ENCODE measurements around the gene PIAS3. TPM values are rescaled to one million over a fixed set of nuclear protein-coding genes. Genes with fewer than 3 reads are reported as not detected.
"Not testable (repeated sequence)": the region's sequence is repeated elsewhere in the genome, so short reads cannot be mapped to it uniquely, and the experiment has no call there.

Gene PIAS3
- total RNA-seq, 1 experiment from 2014 or later: 19.7 TPM

DNA sequence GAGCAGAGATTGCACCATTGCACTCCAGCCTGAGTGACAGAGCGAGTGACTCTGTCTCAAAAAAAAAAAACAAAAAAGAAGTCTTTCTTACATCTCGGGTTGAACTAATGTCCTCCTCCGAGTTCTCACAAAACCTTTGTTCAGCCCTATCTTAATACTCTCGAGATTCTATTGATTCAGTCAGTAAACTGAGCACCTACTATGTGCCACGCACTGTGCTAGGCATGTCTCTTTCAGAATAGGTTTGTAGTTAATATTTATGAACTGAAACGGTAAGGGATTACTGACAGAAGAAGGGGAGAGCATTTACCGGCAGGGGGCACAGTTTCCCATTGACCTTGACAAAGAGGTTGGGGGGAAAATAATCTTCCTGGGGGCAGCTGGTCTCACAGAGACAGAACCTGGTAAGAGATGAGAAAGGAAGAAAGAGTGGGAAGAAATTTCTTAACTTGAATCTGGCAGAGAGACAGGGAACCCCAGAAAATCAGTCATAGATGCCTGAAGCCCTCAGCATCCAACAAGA is 3.4 kb downstream of the PIAS3 start:
- Histone ChIP-seq H3K4me3 (no peak overlapping the region), H3K27ac (no peak overlapping the region), H3K4me1 (0 out of 2 replicates have a peak, but pooled peaks cover 5% of the 10 kb centered on the region), H3K27me3 (no peaks in the 10 kb centered on the region), H3K36me3 (peaks cover 31% of the 10 kb centered on the region), H3K9me3 (replicated peaks) (no peaks in the 10 kb centered on the region)
- no peak for DNase-seq

DNA sequence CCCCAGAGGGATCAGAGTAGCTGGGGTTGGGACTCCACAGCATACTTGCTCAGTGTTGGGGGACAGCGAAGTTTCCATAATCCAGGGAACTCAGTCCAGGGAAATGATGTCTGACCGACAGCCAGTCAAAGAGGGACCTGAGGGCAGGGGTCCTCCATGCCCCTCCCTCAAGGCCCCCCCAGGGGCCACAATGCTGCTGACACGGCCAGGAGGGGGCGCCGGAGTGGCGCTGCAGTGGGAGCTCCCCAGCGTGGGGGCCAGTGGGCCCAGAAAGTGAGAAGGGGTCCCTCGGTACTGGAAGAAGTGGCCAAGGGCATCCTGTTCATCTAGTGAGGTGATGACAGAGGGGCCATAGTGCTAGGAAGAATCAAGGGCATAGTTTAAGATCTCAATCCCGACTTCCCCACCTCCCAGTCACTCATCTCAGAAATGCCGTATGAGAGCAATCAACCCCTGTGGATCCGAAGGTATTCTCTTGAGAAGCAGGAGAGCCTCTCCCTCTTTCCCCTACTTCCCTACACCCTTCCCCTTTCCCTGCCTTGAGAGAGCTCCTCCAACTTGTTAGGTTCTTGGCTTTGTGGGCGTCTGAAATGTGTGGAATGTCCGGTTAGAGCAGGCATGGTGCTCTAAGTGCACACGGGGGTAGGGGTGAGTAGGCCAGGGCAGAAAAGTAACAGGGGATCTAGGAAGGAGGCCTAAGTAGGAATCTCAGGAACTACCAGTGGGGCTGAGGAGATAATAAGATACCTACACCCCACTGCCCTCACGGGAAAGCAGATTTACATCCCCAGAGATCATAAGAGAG is 9.3 kb downstream of the PIAS3 start:
- H3K9me3 ChIP-seq (replicated peaks): no peaks in the 10 kb centered on the region
- H3K27ac ChIP-seq: no peak overlapping the region
- peaks cover 4% of the 10 kb centered on the region; the same call in 1 of the 2 replicates for H3K4me1 ChIP-seq
- no peak for DNase-seq
- H3K27me3 ChIP-seq: no peaks in the 10 kb centered on the region
- no peak overlapping the region for H3K4me3 ChIP-seq
- H3K36me3 ChIP-seq: peaks cover 35% of the 10 kb centered on the region

DNA sequence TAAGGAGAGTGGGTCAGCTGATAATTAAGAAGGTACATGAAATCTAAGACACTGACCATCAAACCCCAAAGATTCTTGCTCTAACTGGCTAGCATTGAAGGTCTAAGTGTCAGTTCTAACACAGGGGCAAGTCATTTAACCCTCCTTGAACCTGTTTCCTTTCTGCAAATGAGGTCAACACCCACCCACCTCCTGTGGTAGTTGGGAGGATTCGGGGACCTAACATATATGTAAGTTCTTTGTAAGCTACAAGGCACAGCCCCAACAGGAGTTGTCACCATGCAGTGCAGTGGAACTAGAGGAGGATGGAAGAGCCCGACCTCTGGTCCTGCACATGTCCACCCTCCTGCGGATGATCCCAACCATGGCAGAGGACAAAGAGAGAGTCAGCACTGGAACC is 11.1 kb downstream of the PIAS3 start:
- Histone ChIP-seq H3K27ac (no peak overlapping the region), H3K9me3 (replicated peaks) (no peaks in the 10 kb centered on the region), H3K4me3 (no peak overlapping the region), H3K4me1 (peaks cover 4% of the 10 kb centered on the region; the same call in 1 of the 2 replicates), H3K36me3 (peaks cover 34% of the 10 kb centered on the region), H3K27me3 (no peaks in the 10 kb centered on the region)
- DNase-seq: no peak

DNA sequence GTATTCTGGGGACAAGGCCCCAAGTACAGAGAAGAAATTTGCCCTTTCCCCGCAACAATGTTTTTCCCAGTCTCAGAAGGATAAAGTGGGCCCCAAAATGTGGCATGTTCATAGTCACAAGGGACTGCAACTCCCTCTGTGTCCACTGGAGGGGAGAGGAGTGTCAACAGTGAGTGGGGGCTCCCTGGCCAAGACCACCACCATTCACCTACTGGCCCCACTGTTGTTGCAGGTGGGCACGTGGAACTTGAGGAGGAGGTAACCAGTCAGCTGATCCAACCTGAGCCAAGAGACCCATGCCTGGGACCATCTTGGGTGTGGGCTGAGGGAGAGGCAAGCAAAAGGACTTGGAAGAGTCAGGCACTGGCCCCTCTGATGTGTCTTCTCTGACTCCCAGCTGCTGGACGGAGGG is 12.7 kb downstream of the PIAS3 start:
- Histone ChIP-seq H3K36me3 (peaks cover 27% of the 10 kb centered on the region), H3K4me3 (peak overlapping the region; percentile 74), H3K27ac (peak overlapping the region; percentile 69), H3K9me3 (replicated peaks) (no peaks in the 10 kb centered on the region), H3K27me3 (no peaks in the 10 kb centered on the region), H3K4me1 (peaks cover 4% of the 10 kb centered on the region; the same call in 1 of the 2 replicates)
- peak; percentile 46 to 72 for DNase-seq

DNA sequence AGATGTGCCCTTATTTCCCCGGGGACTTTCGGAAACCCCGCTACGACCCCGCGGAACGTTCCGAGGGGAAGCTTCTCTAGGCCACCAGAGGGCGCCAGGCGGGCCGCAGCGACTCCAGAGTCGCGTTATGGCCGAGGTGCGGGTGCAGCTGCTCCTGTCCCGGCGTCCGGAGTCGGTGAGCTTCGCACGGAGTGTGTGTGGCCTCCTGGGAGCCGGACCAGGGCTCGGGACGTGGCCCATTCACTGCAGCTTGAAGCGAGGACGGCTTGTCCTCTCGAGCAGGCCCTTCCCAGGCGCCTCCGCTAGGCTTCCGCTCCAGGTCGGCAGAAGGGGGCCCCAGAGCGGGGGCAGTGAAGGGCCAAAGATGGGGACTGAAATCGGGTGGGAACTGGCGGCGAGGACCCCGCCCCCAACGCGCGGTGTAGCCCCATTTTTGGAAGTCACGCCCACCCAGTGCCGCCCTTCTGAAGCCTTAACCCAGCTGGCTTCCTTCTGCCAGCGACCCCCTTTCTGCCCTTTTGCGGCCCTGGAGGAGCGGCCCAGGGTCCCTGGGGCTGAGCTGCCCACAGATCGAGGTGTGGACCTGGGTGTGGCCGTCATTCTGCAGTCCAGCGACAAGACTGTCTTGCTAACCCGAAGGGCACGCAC is 13.2 kb downstream of the PIAS3 start, which contains the start of gene NUDT17:
Gene NUDT17 (plus strand): TSS at position 117 of the 648 bp plus-strand sequence. CDS start 11 bp downstream, at position 128.
- peak; percentile 88 to 90 for DNase-seq
- H3K36me3 ChIP-seq: peaks cover 22% of the 10 kb centered on the region
- H3K27ac ChIP-seq: peak within 1 kb of the TSS; percentile 69
- peaks cover 4% of the 10 kb centered on the region; the same call in 1 of the 2 replicates for H3K4me1 ChIP-seq
- H3K27me3 ChIP-seq: no peaks in the 10 kb centered on the region
- H3K9me3 ChIP-seq (replicated peaks): no peaks in the 10 kb centered on the region
- peak within 1 kb of the TSS; percentile 74 for H3K4me3 ChIP-seq

DNA sequence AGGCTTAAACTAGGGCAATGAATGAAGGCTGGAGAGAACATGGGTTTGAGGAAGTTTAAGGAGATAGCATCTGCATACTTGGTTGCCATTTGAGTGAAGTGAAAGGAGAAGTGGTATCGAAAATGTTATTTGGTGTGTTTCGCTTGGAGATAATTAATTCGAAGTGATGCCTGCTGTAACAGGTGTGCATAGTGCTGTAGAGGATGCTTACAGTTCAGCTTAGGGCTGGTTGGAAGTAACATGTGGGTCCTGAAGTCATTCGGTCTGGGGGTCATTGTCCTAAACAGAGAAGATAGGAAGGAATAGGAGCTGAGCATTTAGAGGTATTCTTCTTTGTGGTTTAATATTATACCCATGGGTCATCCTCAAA is 13.8 kb downstream of the PIAS3 start:
- DNase-seq: no peak
- Histone ChIP-seq H3K4me1 (peaks cover 4% of the 10 kb centered on the region; the same call in 1 of the 2 replicates), H3K27ac (peak overlapping the region; percentile 69; the same call in 1 of the 2 replicates), H3K27me3 (no peaks in the 10 kb centered on the region), H3K9me3 (replicated peaks) (no peaks in the 10 kb centered on the region), H3K4me3 (peak overlapping the region; percentile 74), H3K36me3 (peaks cover 20% of the 10 kb centered on the region)

DNA sequence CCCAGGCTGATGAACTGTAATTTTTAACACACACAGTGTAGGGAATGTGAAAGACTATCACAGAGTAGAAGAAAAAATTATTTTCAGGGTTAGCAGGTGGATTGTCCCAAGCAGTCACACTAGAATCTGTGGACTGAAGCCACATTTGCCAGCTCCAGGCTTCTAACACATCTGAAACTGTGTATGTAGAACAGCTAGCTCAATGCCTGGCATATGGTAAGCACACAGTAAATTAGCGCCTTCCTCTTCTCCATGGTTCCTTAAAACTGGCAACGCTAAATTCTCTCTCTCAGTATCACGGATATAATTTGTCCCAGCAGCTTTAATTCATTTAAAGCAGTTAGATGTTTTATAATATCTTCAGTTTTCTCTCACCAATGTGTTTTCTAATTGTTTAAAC is 15.8 kb downstream of the PIAS3 start:
- no peaks in the 10 kb centered on the region for H3K27me3 ChIP-seq
- no peaks in the 10 kb centered on the region for H3K9me3 ChIP-seq (replicated peaks)
- no peak for DNase-seq
- no peak overlapping the region for H3K27ac ChIP-seq
- peaks cover 4% of the 10 kb centered on the region; the same call in 1 of the 2 replicates for H3K4me1 ChIP-seq
- H3K4me3 ChIP-seq: no peak overlapping the region
- peaks cover 20% of the 10 kb centered on the region for H3K36me3 ChIP-seq

DNA sequence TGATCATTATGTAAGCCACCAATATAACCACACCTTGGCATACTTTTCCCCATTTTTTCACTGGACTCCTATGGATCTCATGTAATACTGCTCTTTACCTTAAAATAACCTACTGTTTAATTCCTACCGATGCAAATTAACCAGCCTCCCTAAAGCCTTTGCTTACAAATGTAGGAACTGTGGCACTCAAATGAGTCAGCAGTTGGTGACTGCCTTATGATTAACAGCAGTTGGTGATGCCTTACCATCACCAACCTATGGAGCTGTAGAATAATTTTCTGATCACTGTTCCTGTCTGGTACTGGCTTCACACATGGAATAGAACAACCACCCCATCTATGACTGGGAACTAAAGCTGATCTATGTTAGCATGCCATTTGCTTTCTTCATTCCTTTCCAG is 21.2 kb downstream of the PIAS3 start:
- peaks cover 54% of the 10 kb centered on the region for H3K36me3 ChIP-seq
- no peak overlapping the region for H3K4me3 ChIP-seq
- no peak for DNase-seq
- H3K4me1 ChIP-seq: no peaks in the 10 kb centered on the region
- no peak overlapping the region for H3K27ac ChIP-seq
- H3K27me3 ChIP-seq: no peaks in the 10 kb centered on the region
- H3K9me3 ChIP-seq (replicated peaks): no peaks in the 10 kb centered on the region

DNA sequence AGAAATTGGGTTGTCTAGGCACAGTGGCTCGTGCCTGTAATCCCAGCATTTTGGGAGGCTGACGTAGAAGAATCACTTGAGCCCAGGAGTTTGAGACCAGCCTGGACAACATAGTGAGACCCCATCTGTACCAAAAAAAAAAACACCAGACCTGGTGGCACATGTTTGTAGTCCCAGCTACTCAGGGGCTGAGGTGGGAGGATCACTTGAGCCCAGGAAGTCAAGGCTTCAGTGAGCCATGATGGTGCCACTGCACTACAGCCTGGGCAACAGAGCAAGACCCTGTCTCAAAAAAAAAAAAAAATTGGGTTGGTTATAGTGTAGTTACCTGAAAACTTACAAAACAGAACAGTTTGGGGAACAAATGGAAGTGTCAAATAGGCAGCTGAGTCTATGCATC is 28.1 kb downstream of the PIAS3 start:
- not testable (repeated sequence) for DNase-seq; H3K9me3 ChIP-seq (replicated peaks); H3K27ac ChIP-seq; H3K27me3 ChIP-seq; H3K4me1 ChIP-seq; H3K4me3 ChIP-seq
- peaks cover 65% of the 10 kb centered on the region for H3K36me3 ChIP-seq

DNA sequence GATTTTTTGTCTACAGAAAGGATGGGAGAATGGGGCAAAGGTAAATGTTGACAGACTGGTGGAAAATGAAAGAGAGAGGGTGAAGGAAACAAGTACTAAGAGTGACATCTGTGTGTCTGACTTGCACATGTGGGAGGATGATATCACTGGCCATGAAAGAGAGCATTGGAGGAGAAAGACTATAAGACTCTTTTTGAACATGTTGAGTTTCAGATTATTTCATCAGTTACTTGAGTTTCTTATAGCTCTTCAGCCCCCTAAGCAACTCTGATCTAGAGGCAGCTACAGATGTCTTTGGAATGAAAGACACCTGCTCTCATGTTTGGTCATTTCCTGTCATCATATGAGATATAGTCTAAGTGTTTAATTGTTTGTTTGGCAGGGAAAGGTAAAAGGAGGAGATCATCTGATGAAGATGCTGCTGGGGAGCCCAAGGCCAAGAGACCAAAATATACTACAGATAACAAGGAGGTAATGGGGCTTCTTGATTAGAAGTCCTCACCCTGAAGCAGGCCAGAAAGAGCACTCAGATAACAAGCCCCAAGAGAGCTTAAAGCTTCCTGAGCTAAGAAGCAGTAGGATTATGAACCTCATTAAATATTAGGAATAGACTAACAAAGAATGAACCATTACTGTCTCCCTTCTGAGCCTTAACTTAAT is 30.4 kb downstream of the PIAS3 start:
- Histone ChIP-seq H3K4me1 (no peaks in the 10 kb centered on the region), H3K4me3 (no peak overlapping the region), H3K9me3 (replicated peaks) (no peaks in the 10 kb centered on the region), H3K36me3 (peaks cover 54% of the 10 kb centered on the region), H3K27ac (no peak overlapping the region), H3K27me3 (no peaks in the 10 kb centered on the region)
- no peak for DNase-seq

DNA sequence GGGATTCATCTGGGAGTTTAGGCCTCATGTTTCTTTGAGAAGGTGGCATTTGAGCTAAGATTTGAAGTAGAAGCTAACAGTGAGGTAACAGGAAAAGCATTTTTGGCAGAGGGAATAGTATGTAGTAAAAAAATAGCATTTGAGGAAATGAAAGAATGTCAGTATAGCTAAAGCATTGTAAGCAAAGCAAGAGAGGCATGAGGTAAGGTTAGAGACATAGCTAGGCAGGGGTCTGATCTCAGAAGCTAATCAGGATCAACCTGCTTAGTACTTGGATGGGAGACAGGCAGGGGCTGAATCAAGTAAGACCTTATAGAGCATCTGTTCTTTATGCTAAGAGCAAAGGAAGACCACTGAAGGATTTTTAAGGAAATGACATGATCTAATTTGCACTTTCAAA is 30.9 kb downstream of the PIAS3 start:
- Histone ChIP-seq H3K27me3 (no peaks in the 10 kb centered on the region), H3K4me3 (no peak overlapping the region), H3K36me3 (peaks cover 48% of the 10 kb centered on the region), H3K27ac (no peak overlapping the region), H3K9me3 (replicated peaks) (no peaks in the 10 kb centered on the region), H3K4me1 (no peaks in the 10 kb centered on the region)
- DNase-seq: no peak

DNA sequence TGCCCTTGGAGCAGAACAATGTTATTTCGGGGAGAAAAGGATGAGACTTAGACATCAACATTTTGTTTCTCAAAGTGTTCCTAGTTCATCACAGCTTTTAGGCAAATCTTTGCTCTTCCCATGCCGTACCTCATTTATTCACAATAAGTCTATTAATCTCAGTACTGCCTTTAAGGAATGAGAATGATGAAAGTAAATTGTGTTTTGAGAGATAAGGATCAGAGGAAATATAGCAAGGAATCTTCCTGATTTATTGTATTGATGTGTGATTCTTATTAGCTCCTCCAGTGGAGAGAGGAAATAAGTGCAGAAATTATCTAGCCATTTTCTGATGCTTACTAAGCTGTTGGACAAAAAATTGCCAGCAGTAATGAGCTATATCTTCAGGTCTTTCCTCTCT is 32.9 kb downstream of the PIAS3 start:
- H3K27me3 ChIP-seq: no peaks in the 10 kb centered on the region
- no peak for DNase-seq
- no peaks in the 10 kb centered on the region for H3K9me3 ChIP-seq (replicated peaks)
- no peak overlapping the region for H3K4me3 ChIP-seq
- peaks cover 43% of the 10 kb centered on the region for H3K36me3 ChIP-seq
- no peak overlapping the region for H3K27ac ChIP-seq
- H3K4me1 ChIP-seq: no peaks in the 10 kb centered on the region

DNA sequence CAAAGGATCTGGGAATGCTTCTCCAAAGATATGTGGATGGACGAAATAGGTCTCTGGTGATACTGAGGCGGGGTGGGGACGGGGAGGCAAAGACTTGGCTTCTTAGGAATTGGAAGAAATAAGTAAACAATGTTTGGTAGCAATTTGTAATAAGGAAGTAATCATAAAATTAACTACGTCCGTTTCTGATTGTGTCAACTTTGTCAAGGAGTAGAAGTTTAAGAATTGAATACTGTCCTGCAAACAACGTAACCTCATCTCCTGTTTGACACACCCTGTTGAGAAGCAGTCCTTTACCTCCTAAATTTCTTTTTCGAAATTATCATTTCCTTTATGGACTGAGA is 34.4 kb downstream of the PIAS3 start:
- Histone ChIP-seq H3K27me3 (no peaks in the 10 kb centered on the region), H3K36me3 (peaks cover 32% of the 10 kb centered on the region), H3K9me3 (replicated peaks) (no peaks in the 10 kb centered on the region), H3K4me3 (peak overlapping the region; percentile 90), H3K27ac (peak overlapping the region; percentile 80), H3K4me1 (no peaks in the 10 kb centered on the region)
- no peak for DNase-seq

DNA sequence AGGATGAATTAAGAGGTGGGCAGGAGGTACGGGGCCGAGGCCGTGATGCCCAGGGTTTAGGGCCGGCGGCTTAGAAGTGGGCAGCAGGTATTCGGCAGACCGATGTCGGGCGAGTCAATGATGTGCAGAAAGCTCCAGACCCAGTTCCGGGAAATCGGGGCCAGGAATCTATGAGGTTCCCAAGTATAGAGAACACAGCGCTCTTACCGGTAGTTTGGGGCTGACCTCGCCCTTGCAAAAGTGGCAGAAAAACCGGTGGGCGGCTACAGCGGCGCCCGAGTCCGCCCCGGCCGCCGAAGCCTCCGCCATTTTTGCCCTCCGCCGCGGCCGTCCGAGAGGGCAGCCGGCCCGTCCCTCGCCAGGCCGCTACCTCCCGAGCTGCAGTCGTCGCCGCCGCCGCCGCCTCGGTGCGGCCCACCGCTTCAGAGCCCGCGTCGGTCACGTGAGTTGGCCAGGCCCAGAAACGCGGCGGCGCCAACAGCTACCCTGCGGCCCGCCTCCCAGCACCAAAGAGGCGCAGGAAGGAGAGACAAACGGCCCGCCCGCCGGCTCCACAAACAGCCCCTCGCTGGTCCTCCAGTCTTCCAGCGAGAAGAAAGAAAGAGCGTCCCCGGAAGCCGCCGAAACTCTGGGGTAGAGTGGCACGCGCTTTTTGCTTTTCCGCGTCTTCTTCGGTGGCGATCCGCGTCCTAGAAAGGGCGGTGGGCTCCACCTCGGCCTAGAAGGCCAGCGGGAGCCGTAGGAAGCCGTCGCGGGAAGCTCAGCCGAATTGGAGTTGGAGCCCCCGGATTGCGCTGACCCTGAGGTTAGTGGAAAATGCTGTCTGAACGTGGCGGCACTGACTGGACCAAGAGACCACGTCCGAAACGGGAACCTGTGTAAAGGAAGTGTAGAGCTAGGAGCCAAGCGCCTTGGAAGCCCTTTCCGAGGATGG is 35.0 kb downstream of the PIAS3 start, which contains the start of the genes POLR3C and RNF115:
Gene POLR3C (plus strand): TSS at position 636 of the 934 bp plus-strand sequence. CDS start 1,577 bp downstream, outside the sequence.
Gene RNF115 (minus strand): TSS at position 531 of the 934 bp plus-strand sequence. CDS start 222 bp downstream, at position 309.
- Histone ChIP-seq H3K4me3 (peak within 1 kb of the TSS; percentile 90), H3K27ac (peak within 1 kb of the TSS; percentile 80), H3K27me3 (no peaks in the 10 kb centered on the region), H3K9me3 (replicated peaks) (no peaks in the 10 kb centered on the region), H3K36me3 (peaks cover 26% of the 10 kb centered on the region), H3K4me1 (no peaks in the 10 kb centered on the region)
- peak; percentile 92 to 93 for DNase-seq

All from SJCRH30 (cell line).